Neural progenitor cell (in vitro differentiated cells): ENCODE data around the gene C2orf76. TPM values are rescaled to one million over a fixed set of nuclear protein-coding genes. Genes with fewer than 3 reads are reported as not detected.

Source experiments
- DNase-seq: peaks from one replicate; pipeline ENCODE4 v3.0.0-alpha.2; 2016; ENCODE audit warnings: low spot score
- H2AFZ ChIP-seq: fragments of 200-600 bp; sonication (generic); replicated peaks from 2 replicates; pipeline ENCODE4 v1.6.1; 2016; ENCODE audit warnings: antibody characterized with exemption
- H3F3A ChIP-seq: fragments of 200-600 bp; sonication (generic); 2 replicates; pipeline ENCODE4 v1.6.1; 2016; ENCODE audit warnings: antibody characterized with exemption, low read depth
- H3K27ac ChIP-seq: fragments of 200-600 bp; sonication (generic); 2 replicates; pipeline ENCODE4 v1.5.1; 2016; ENCODE audit warnings: mild to moderate bottlenecking
- H3K27me3 ChIP-seq: fragments of 200-600 bp; sonication (generic); 2 replicates; pipeline ENCODE4 v1.6.1; 2016; ENCODE audit warnings: mild to moderate bottlenecking, moderate library complexity
- H3K36me3 ChIP-seq: fragments of 200-600 bp; sonication (generic); 2 replicates; pipeline ENCODE4 v1.5.1; 2016
- H3K4me1 ChIP-seq: fragments of 200-600 bp; sonication (generic); 2 replicates; pipeline ENCODE4 v1.6.1; 2016; ENCODE audit warnings: mixed run types
- H3K4me2 ChIP-seq: fragments of 200-600 bp; sonication (generic); 2 replicates; pipeline ENCODE4 v1.6.1; 2016
- H3K4me3 ChIP-seq: fragments of 200-600 bp; sonication (generic); 2 replicates; pipeline ENCODE4 v1.5.1; 2016
- H3K79me2 ChIP-seq: fragments of 200-600 bp; sonication (generic); 2 replicates; pipeline ENCODE4 v1.6.1; 2016; ENCODE audit warnings: low read depth
- H3K9ac ChIP-seq: fragments of 200-600 bp; sonication (generic); 2 replicates; pipeline ENCODE4 v1.6.1; 2016
- H3K9me3 ChIP-seq: fragments of 200-600 bp; sonication (generic); 2 replicates; pipeline ENCODE4 v1.5.1; 2016; ENCODE audit warnings: low read depth
- H4K20me1 ChIP-seq: fragments of 200-600 bp; sonication (generic); 2 replicates; pipeline ENCODE4 v1.6.1; 2016; ENCODE audit warnings: low read depth
- H3K27ac Mint-ChIP-seq: 3 replicates; pipeline ENCODE4 v1.8.0; 2021; ENCODE audit warnings: mixed read lengths
- H3K27me3 Mint-ChIP-seq: 2 replicates; pipeline ENCODE4 v1.8.0; 2022; ENCODE audit warnings: low read depth, mild to moderate bottlenecking, inconsistent platforms, moderate library complexity, mixed read lengths; ENCODE audit not compliant: insufficient read depth
- H3K36me3 Mint-ChIP-seq: 3 replicates; pipeline ENCODE4 v1.8.0; 2021; ENCODE audit warnings: mixed read lengths
- H3K4me1 Mint-ChIP-seq: 3 replicates; pipeline ENCODE4 v1.8.0; 2021; ENCODE audit warnings: mixed read lengths
- H3K4me3 Mint-ChIP-seq: 3 replicates; pipeline ENCODE4 v1.8.0; 2021; ENCODE audit warnings: mild to moderate bottlenecking, moderate library complexity, mixed read lengths
- H3K9me3 Mint-ChIP-seq: 3 replicates; pipeline ENCODE4 v1.8.0; 2020; ENCODE audit warnings: mixed read lengths
- EZH2 ChIP-seq: fragments of 200-600 bp; sonication (generic); IDR thresholded peaks from 2 replicates; pipeline ENCODE4 v1.6.1; 2017; ENCODE audit warnings: antibody characterized with exemption, mild to moderate bottlenecking, moderate library complexity
- EZH2phosphoT487 ChIP-seq: fragments of 200-600 bp; sonication (generic); IDR thresholded peaks from 2 replicates; pipeline ENCODE4 v1.6.1; 2017; ENCODE audit warnings: antibody characterized with exemption
- total RNA-seq: library from RNA; depleted of rRNA; stranded (reverse); fragments of >200 nt; gene quantifications from 2 replicates; pipeline ENCODE4 v1.2.3, GENCODE V29; 2015; ENCODE audit warnings: low replicate concordance
- TF ChIP-seq, protein P1 (sequence below): fragments of 200-600 bp; sonication (generic); IDR thresholded peaks from 2 replicates; pipeline ENCODE4 v1.5.1; 2017; ENCODE audit warnings: antibody characterized with exemption, mild to moderate bottlenecking

The C2orf76 gene
- total RNA-seq, 1 donor from 2014 or later = 16.8 TPM

GRCh38 chr2:119397196-119397595, 30.6 kb upstream of the C2orf76 start:
- H3K9ac ChIP-seq = no peak overlapping the region
- no peaks in the 10 kb centered on the region for H3K4me1 Mint-ChIP-seq
- H3K4me1 ChIP-seq = no peaks in the 10 kb centered on the region
- H3K27me3 ChIP-seq = no peaks in the 10 kb centered on the region
- no peaks in the 10 kb centered on the region for H4K20me1 ChIP-seq
- no peak overlapping the region for H3K27ac ChIP-seq
- H3K4me3 Mint-ChIP-seq = no peak overlapping the region
- H3K9me3 ChIP-seq = no peaks in the 10 kb centered on the region
- H3F3A ChIP-seq = no peaks in the 10 kb centered on the region
- no peaks in the 10 kb centered on the region for H3K9me3 Mint-ChIP-seq
- H2AFZ ChIP-seq = no peak overlapping the region
- no peak overlapping the region for H3K4me2 ChIP-seq
- H3K79me2 ChIP-seq = no peaks in the 10 kb centered on the region
- no peak for DNase-seq
- TF ChIP-seq EZH2phosphoT487 (no peak), EZH2 (no peak)
- TF ChIP-seq, protein P1, sequence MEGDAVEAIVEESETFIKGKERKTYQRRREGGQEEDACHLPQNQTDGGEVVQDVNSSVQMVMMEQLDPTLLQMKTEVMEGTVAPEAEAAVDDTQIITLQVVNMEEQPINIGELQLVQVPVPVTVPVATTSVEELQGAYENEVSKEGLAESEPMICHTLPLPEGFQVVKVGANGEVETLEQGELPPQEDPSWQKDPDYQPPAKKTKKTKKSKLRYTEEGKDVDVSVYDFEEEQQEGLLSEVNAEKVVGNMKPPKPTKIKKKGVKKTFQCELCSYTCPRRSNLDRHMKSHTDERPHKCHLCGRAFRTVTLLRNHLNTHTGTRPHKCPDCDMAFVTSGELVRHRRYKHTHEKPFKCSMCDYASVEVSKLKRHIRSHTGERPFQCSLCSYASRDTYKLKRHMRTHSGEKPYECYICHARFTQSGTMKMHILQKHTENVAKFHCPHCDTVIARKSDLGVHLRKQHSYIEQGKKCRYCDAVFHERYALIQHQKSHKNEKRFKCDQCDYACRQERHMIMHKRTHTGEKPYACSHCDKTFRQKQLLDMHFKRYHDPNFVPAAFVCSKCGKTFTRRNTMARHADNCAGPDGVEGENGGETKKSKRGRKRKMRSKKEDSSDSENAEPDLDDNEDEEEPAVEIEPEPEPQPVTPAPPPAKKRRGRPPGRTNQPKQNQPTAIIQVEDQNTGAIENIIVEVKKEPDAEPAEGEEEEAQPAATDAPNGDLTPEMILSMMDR = no peak
- no peak overlapping the region for H3K27ac Mint-ChIP-seq
- H3K36me3 Mint-ChIP-seq = no peaks in the 10 kb centered on the region
- H3K36me3 ChIP-seq = no peaks in the 10 kb centered on the region
- H3K27me3 Mint-ChIP-seq = peaks cover 2% of the 10 kb centered on the region
- no peak overlapping the region for H3K4me3 ChIP-seq

DNA sequence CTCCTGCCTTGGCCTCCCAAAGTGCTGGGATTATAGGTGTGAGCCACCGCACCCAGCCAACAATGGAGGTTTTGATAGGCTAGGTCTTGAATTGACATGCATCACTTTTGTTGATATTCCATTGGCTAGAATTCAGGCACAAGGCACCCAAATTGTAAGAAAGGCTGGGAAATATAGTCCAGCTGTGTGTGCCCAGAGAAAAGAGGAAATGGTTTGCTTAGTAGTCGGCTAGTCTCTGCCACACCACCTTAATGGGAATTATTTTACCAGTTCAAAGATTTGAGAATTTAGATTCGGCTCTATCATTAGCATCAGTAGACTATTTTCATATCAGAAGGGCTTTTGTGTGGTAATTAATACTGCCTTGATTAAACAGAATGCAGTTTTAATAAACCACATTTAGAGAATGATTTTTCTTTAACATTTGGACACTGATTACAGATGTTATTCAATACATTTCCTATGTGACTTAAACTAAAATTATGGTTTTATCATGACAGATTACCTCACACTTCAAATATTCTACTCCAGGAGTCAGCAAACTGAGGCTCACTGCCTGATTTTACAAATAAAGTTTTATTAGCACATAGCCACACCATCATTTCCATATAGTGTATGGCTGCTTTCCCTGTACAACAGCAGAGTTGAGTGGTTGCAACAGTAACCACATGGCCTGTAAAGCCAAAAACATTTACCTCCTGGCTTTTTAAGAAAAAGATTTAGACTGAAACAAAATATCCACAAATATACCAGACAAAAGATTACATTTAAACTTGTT, 27.5 kb upstream of the C2orf76 start:
- Histone ChIP-seq H3K27me3 (no peaks in the 10 kb centered on the region), H3K9me3 (no peaks in the 10 kb centered on the region), H3K36me3 (no peaks in the 10 kb centered on the region), H3K4me3 (no peak overlapping the region), H2AFZ (no peak overlapping the region), H4K20me1 (no peaks in the 10 kb centered on the region), H3K27ac (no peak overlapping the region), H3K9ac (no peak overlapping the region), H3K4me1 (no peaks in the 10 kb centered on the region), H3K4me2 (no peak overlapping the region), H3F3A (no peaks in the 10 kb centered on the region), H3K79me2 (no peaks in the 10 kb centered on the region)
- H3K4me1 Mint-ChIP-seq = peaks cover 3% of the 10 kb centered on the region
- H3K27me3 Mint-ChIP-seq = peaks cover 3% of the 10 kb centered on the region
- TF ChIP-seq, protein P1 = no peak
- TF ChIP-seq EZH2 = no peak
- no peak for TF ChIP-seq EZH2phosphoT487
- no peak for DNase-seq
- H3K36me3 Mint-ChIP-seq = no peaks in the 10 kb centered on the region
- no peak overlapping the region for H3K4me3 Mint-ChIP-seq
- H3K9me3 Mint-ChIP-seq = no peaks in the 10 kb centered on the region
- no peak overlapping the region for H3K27ac Mint-ChIP-seq

DNA sequence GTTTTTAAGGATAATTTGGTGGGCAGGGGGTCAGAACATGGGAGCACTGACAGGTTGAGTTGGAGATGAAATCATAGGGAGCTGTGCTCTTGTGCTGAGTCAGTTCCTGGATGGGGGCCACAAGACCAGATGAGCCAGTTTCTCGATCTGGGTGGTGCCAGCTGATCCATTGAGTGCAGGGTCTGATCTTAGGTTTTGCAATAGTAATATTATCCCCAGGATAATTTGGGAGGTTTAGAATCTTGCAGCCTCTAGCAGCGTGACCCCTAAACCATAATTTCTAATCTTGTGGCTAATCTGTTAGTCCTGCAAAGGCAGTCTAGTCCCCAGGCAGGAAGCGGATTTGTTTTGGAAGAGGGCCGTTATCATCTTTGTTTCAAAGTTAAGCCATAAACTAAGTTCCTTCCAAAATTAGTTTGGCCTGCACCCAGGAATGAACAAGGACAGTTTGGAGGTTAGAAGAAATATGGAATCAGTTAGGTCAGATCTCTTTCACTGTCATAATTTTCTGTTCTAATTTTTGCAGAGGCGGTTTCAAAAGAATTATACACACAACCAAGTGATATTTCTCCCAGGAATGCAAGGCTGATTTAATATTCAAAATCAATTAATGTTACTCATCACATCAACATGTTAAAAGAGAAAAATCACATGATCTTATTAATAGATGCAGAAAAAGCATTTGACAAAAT, 23.1 kb upstream of the C2orf76 start:
- Histone ChIP-seq H3K36me3 (no peaks in the 10 kb centered on the region), H3K4me1 (no peaks in the 10 kb centered on the region), H3K27me3 (no peaks in the 10 kb centered on the region), H3K27ac (no peak overlapping the region), H4K20me1 (no peaks in the 10 kb centered on the region), H2AFZ (no peak overlapping the region), H3F3A (no peaks in the 10 kb centered on the region), H3K9me3 (no peaks in the 10 kb centered on the region), H3K79me2 (no peaks in the 10 kb centered on the region), H3K4me2 (no peak overlapping the region), H3K9ac (no peak overlapping the region), H3K4me3 (no peak overlapping the region)
- H3K4me3 Mint-ChIP-seq = no peak overlapping the region
- no peaks in the 10 kb centered on the region for H3K36me3 Mint-ChIP-seq
- no peak for DNase-seq
- peaks cover 5% of the 10 kb centered on the region for H3K27me3 Mint-ChIP-seq
- peaks cover 4% of the 10 kb centered on the region for H3K4me1 Mint-ChIP-seq
- TF ChIP-seq EZH2phosphoT487 (no peak), EZH2 (no peak)
- TF ChIP-seq, protein P1 = no peak
- H3K9me3 Mint-ChIP-seq = no peaks in the 10 kb centered on the region
- no peak overlapping the region for H3K27ac Mint-ChIP-seq
